ENCODE measurements around the gene CABS1. TPM values are rescaled to one million over a fixed set of nuclear protein-coding genes. Genes with fewer than 3 reads are reported as not detected.
A peak's percentile ranks its signal among the peaks of the same experiment; 100 is the strongest.

Gene CABS1
- total RNA-seq, 2 donors from 2014 or later = 2.8 to 6.3 TPM

DNA sequence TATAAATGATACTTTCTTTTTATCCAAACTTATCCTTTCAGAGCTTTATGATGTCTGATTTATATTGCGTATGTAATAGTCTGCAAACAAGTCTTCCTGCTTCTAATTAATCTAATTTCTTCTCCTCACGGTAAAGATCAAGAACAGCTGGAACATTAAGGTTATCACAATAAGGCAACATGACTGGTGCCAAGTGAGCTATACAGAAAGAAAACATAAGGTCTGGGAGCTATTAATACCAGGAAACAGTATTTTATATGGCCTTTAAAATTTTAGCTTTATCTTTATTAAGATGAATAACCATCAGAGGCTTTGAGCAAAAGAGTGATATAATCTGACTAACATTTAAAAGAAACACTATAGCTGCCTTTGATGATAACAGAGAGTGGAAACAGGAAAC lies 28.7 kb upstream of the CABS1 start:
- peaks cover 9% of the 10 kb centered on the region for H3K9me3 ChIP-seq (ENCODE audit: control insufficient read depth, low read length)
- no peaks in the 10 kb centered on the region for H3K27me3 ChIP-seq (ENCODE audit: control insufficient read depth, insufficient read depth, low read length, poor library complexity, severe bottlenecking)
- no peaks in the 10 kb centered on the region for H3K27me3 Mint-ChIP-seq (ENCODE audit: insufficient read depth)
- no peaks in the 10 kb centered on the region for H3K36me3 ChIP-seq (ENCODE audit: control insufficient read depth, insufficient read depth, low read length)
- H3K4me1 ChIP-seq (ENCODE audit: control insufficient read depth, insufficient read depth, low read length) = no peaks in the 10 kb centered on the region
- no peaks in the 10 kb centered on the region for H3K36me3 Mint-ChIP-seq (ENCODE audit: low read depth)
- no peak overlapping the region for H3K9ac ChIP-seq (ENCODE audit: extremely low read depth, low read length, poor library complexity, severe bottlenecking)
- peaks cover 7% of the 10 kb centered on the region for H3K9me3 Mint-ChIP-seq
- H3K27ac ChIP-seq (ENCODE audit: low read depth, low read length) = no peak overlapping the region
- 86% methylated on average over 2 of the region's 2 CpGs; no CpG with 5 or more reads in 1 of the 2 experiments for WGBS, 2 experiments (ENCODE audit: insufficient coverage in 1 of 2, insufficient read length in 1 of 2)
- no peak overlapping the region for H3K4me3 Mint-ChIP-seq
- H3K4me1 Mint-ChIP-seq = peaks cover 42% of the 10 kb centered on the region
- H3K27ac Mint-ChIP-seq = peak overlapping the region; percentile 36
- no peak overlapping the region for H3K4me3 ChIP-seq (ENCODE audit: low read length)
- TF ChIP-seq, protein P1, sequence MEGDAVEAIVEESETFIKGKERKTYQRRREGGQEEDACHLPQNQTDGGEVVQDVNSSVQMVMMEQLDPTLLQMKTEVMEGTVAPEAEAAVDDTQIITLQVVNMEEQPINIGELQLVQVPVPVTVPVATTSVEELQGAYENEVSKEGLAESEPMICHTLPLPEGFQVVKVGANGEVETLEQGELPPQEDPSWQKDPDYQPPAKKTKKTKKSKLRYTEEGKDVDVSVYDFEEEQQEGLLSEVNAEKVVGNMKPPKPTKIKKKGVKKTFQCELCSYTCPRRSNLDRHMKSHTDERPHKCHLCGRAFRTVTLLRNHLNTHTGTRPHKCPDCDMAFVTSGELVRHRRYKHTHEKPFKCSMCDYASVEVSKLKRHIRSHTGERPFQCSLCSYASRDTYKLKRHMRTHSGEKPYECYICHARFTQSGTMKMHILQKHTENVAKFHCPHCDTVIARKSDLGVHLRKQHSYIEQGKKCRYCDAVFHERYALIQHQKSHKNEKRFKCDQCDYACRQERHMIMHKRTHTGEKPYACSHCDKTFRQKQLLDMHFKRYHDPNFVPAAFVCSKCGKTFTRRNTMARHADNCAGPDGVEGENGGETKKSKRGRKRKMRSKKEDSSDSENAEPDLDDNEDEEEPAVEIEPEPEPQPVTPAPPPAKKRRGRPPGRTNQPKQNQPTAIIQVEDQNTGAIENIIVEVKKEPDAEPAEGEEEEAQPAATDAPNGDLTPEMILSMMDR (conservative IDR thresholded peaks at IDR 0.05) = no peak
- DNase-seq = no peak

DNA sequence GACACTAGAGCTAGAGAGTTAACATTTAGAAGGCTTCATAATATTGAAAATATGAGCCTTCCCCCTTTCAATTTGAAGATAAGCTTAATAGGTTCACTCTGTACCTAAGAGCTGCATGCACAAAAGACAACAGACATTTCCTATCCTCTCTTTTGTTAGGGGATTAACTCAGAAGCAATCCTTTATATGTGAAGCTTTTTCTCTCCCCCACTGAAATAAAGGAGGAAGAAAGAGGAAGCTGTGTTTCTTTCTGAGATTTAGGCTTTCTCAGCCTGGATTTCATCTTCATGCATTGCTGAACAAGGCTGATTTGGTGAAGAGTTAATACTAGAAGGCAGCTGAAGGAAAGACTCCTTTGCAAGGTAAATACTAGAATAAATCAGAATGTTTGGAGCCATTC lies 21.0 kb upstream of the CABS1 start:
- H3K4me3 Mint-ChIP-seq = peak overlapping the region; percentile 21
- Histone ChIP-seq H3K9ac (ENCODE audit: extremely low read depth, low read length, poor library complexity, severe bottlenecking) (no peak overlapping the region), H3K9me3 (ENCODE audit: control insufficient read depth, low read length) (peaks cover 16% of the 10 kb centered on the region), H3K4me1 (ENCODE audit: control insufficient read depth, insufficient read depth, low read length) (peaks cover 4% of the 10 kb centered on the region), H3K36me3 (ENCODE audit: control insufficient read depth, insufficient read depth, low read length) (no peaks in the 10 kb centered on the region), H3K4me3 (ENCODE audit: low read length) (peak overlapping the region; percentile 68), H3K27me3 (ENCODE audit: control insufficient read depth, insufficient read depth, low read length, poor library complexity, severe bottlenecking) (no peaks in the 10 kb centered on the region), H3K27ac (ENCODE audit: low read depth, low read length) (peak overlapping the region; percentile 1)
- peaks cover 6% of the 10 kb centered on the region for H3K36me3 Mint-ChIP-seq (ENCODE audit: low read depth)
- peaks cover 38% of the 10 kb centered on the region for H3K4me1 Mint-ChIP-seq
- no peaks in the 10 kb centered on the region for H3K27me3 Mint-ChIP-seq (ENCODE audit: insufficient read depth)
- H3K27ac Mint-ChIP-seq = peak overlapping the region; percentile 90
- DNase-seq = no peak
- TF ChIP-seq, protein P1 (conservative IDR thresholded peaks at IDR 0.05) = no peak
- peaks cover 15% of the 10 kb centered on the region for H3K9me3 Mint-ChIP-seq

- no peak for DNase-seq
- H3K27me3 ChIP-seq (ENCODE audit: control insufficient read depth, insufficient read depth, low read length, poor library complexity, severe bottlenecking) = no peaks in the 10 kb centered on the region
- no peaks in the 10 kb centered on the region for H3K36me3 ChIP-seq (ENCODE audit: control insufficient read depth, insufficient read depth, low read length)
- H3K27ac ChIP-seq (ENCODE audit: low read depth, low read length) = no peak overlapping the region
- H3K4me3 Mint-ChIP-seq = no peak overlapping the region
- peaks cover 18% of the 10 kb centered on the region for H3K9me3 ChIP-seq (ENCODE audit: control insufficient read depth, low read length)
- no peak overlapping the region for H3K27ac Mint-ChIP-seq
- no peak overlapping the region for H3K4me3 ChIP-seq (ENCODE audit: low read length)
- 74% methylated on average over 1 of the region's 1 CpG; no CpG with 5 or more reads in 1 of the 2 experiments for WGBS, 2 experiments (ENCODE audit: insufficient coverage in 1 of 2, insufficient read length in 1 of 2)
- peaks cover 4% of the 10 kb centered on the region for H3K4me1 ChIP-seq (ENCODE audit: control insufficient read depth, insufficient read depth, low read length)
- H3K9me3 Mint-ChIP-seq = peaks cover 28% of the 10 kb centered on the region
- H3K9ac ChIP-seq (ENCODE audit: extremely low read depth, low read length, poor library complexity, severe bottlenecking) = no peak overlapping the region
- TF ChIP-seq, protein P1 (conservative IDR thresholded peaks at IDR 0.05) = peak; percentile 48
- H3K36me3 Mint-ChIP-seq (ENCODE audit: low read depth) = peaks cover 9% of the 10 kb centered on the region
- H3K27me3 Mint-ChIP-seq (ENCODE audit: insufficient read depth) = no peaks in the 10 kb centered on the region
- peaks cover 32% of the 10 kb centered on the region for H3K4me1 Mint-ChIP-seq
Measured at GRCh38 chr4:70315928-70316327, 18.9 kb upstream of the CABS1 start.
